HG03432 (cell line): ENCODE measurements around the gene PPP1R16B.
A peak's percentile ranks its signal among the peaks of the same experiment; 100 is the strongest.

Source experiments
- ATAC-seq: cut with Tn5 transposase; IDR thresholded peaks from one replicate; pipeline ENCODE4 v1.9.1; 2021; ENCODE audit warnings: mild to moderate bottlenecking, moderate library complexity; ENCODE audit not compliant: unreplicated experiment

Gene PPP1R16B

GRCh38 chr20:38825901-38826625 is 20.6 kb downstream of the PPP1R16B start:
- ATAC-seq = no peak

- ATAC-seq = no peak
Measured at GRCh38 chr20:38827770-38828281, 22.3 kb downstream of the PPP1R16B start.

GRCh38 chr20:38828514-38829295 is 23.2 kb downstream of the PPP1R16B start:
- no peak for ATAC-seq

- ATAC-seq = no peak
Measured at GRCh38 chr20:38829296-38829875, 23.9 kb downstream of the PPP1R16B start.

GRCh38 chr20:38830356-38830755 is 24.9 kb downstream of the PPP1R16B start:
- no peak for ATAC-seq

- ATAC-seq = no peak
Measured at GRCh38 chr20:38831049-38831691, 25.7 kb downstream of the PPP1R16B start.

- ATAC-seq = no peak
Measured at GRCh38 chr20:38831995-38832620, 26.6 kb downstream of the PPP1R16B start.

GRCh38 chr20:38833154-38833856 is 27.8 kb downstream of the PPP1R16B start:
- no peak for ATAC-seq

- no peak for ATAC-seq
Measured at GRCh38 chr20:38833857-38834164, 28.3 kb downstream of the PPP1R16B start.

GRCh38 chr20:38834868-38835267 is 29.4 kb downstream of the PPP1R16B start:
- no peak for ATAC-seq

GRCh38 chr20:38835792-38836191 is 30.3 kb downstream of the PPP1R16B start:
- ATAC-seq = no peak

- no peak for ATAC-seq
Measured at GRCh38 chr20:38836991-38837390, 31.5 kb downstream of the PPP1R16B start.

GRCh38 chr20:38838326-38838725 is 32.8 kb downstream of the PPP1R16B start:
- ATAC-seq = no peak

- ATAC-seq = no peak
Measured at GRCh38 chr20:38839563-38839962, 34.1 kb downstream of the PPP1R16B start.

GRCh38 chr20:38840053-38840893 is 34.8 kb downstream of the PPP1R16B start:
- no peak for ATAC-seq

GRCh38 chr20:38840894-38841470 is 35.5 kb downstream of the PPP1R16B start:
- ATAC-seq = no peak

- ATAC-seq = no peak
Measured at GRCh38 chr20:38841570-38841969, 36.1 kb downstream of the PPP1R16B start.

GRCh38 chr20:38842026-38842425 is 36.5 kb downstream of the PPP1R16B start:
- ATAC-seq = peak; percentile 44

GRCh38 chr20:38842558-38842981 is 37.1 kb downstream of the PPP1R16B start:
- ATAC-seq = peak; percentile 93
